ENCODE results near the gene ABHD14A. TPM values are rescaled to one million over a fixed set of nuclear protein-coding genes. Genes with fewer than 3 reads are reported as not detected.

ABHD14A gene
- total RNA-seq, 6 experiments from 2014 or later, result 8.3 to 22.2 (median 15.1) TPM

- H3K27ac ChIP-seq, result peak overlapping the region in 2 of 3 donors; percentile 67 to 88
- H3K9me3 ChIP-seq, result no peaks in the 10 kb centered on the region
- ATAC-seq (no peak), DNase-seq (no peak)
- intact Hi-C loops (cut with DNase I), result no loop called here
- peaks cover 0 to 19% (median 8%) of the 10 kb centered on the region in 4 donors for H3K36me3 ChIP-seq
- H3K4me1 ChIP-seq, result peaks cover 0 to 12% (median 4%) of the 10 kb centered on the region in 4 donors
- TF ChIP-seq POLR2A (IDR thresholded peaks at IDR 0.05) (no peak), CTCF (IDR thresholded peaks at IDR 0.05) (no peak)
- H3K27me3 ChIP-seq, result no peaks in the 10 kb centered on the region
- peak overlapping the region; percentile 63 to 93 (median 89) for H3K4me3 ChIP-seq
- WGBS (ENCODE audit: insufficient coverage, low coverage, low lambda C conversion rate, missing lambda C conversion rate), result 59% methylated on average over 2 of the region's 2 CpGs
Measured at GRCh38 chr3:51994530-51994929, 19.7 kb downstream of the ABHD14A start.

DNA sequence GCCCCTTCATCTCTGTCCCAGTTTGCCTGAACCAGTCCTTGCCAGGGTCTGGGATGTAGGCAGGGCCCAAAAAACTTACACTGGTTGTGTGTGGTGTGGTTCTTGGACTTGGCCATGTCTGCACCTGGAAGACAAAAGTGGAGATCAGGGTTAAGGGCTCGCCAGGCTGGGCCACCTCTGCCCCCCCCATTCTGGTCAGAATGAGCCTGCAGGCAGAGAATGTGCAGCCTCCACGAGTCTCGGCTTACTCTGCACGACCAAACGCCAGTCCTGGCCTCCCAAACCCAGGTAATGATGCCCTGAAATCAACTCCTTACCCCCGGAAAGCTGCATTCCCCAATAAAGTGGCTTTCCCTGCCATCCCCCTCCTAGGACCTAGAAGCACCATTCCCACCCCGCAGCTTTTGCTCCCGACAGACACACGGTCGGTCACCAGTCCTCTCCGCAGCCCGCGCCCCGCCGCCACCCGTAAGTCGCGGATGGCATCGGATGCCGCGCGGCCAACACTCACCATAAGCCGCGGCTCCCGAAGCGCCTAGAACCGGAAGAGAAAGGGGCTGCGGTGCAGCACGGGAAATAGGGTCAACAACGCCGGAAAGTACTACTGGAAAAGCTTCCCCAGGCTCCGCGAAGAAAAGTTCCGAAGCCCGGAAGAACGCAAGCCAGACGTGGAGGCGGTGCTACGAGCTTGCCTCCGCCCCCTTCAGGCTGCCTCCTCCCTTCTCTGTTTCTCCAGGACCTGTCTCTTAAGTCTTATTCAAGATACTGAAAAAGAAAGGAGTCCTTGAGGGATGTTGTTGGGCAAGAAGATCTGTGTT is 20.7 kb downstream of the ABHD14A start, which contains the start of gene RPL29:
Gene RPL29, minus strand, starts transcription at position 550 of the 818 bp plus-strand sequence. Its CDS starts 434 bp downstream, at position 116.
- DNase-seq (peak; percentile 85 to 91 (median 90)), ATAC-seq (peak; percentile 96 to 98 (median 96))
- TF ChIP-seq CTCF (IDR thresholded peaks at IDR 0.05) (peak; percentile 12 to 48 (median 34)), POLR2A (IDR thresholded peaks at IDR 0.05) (peak; percentile 64)
- peak within 1 kb of the TSS; percentile 63 to 93 (median 89) for H3K4me3 ChIP-seq
- peak within 1 kb of the TSS; percentile 67 to 93 (median 88) for H3K27ac ChIP-seq
- H3K9me3 ChIP-seq, result no peaks in the 10 kb centered on the region
- H3K36me3 ChIP-seq, result peaks cover 0 to 19% (median 8%) of the 10 kb centered on the region in 4 donors
- WGBS (ENCODE audit: insufficient coverage, low coverage, low lambda C conversion rate, missing lambda C conversion rate), result 0% methylated on average over 32 of the region's 40 CpGs
- peaks cover 0 to 12% (median 4%) of the 10 kb centered on the region in 4 donors for H3K4me1 ChIP-seq
- intact Hi-C loops (cut with DNase I), result no loop called here
- no peaks in the 10 kb centered on the region for H3K27me3 ChIP-seq

DNA sequence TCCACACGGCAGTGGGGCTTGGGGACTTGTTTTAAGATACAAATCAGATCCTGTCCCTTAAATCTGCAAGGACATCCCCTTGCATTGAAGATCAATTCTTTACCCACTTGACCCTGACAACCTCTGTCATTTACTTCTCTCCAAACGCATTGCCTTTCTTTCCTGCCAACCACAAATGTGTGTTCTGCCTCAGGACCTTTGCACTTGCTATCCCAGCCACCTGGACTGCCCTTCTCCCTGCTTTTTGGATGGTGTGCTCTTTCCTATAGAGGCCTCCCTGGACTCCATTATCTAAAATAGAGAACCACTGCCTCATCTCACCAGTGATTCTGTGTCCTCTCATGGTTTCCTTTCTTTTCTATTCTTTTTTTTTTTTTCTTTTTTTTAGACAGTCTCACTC is 22.3 kb downstream of the ABHD14A start:
- Histone ChIP-seq H3K36me3 (peaks cover 0 to 19% (median 8%) of the 10 kb centered on the region in 4 donors), H3K4me1 (peaks cover 0 to 12% (median 4%) of the 10 kb centered on the region in 4 donors), H3K27ac (no peak overlapping the region), H3K4me3 (no peak overlapping the region), H3K27me3 (no peaks in the 10 kb centered on the region), H3K9me3 (no peaks in the 10 kb centered on the region)
- ATAC-seq (no peak), DNase-seq (no peak)
- intact Hi-C loops (cut with DNase I), result no loop called here
- 40% methylated on average over 2 of the region's 2 CpGs for WGBS (ENCODE audit: insufficient coverage, low coverage, low lambda C conversion rate, missing lambda C conversion rate)
- TF ChIP-seq CTCF (IDR thresholded peaks at IDR 0.05) (no peak), POLR2A (IDR thresholded peaks at IDR 0.05) (no peak)

- Histone ChIP-seq H3K4me1 (peaks cover 0 to 12% (median 4%) of the 10 kb centered on the region in 4 donors), H3K4me3 (no peak overlapping the region), H3K27me3 (no peaks in the 10 kb centered on the region), H3K27ac (no peak overlapping the region), H3K36me3 (peaks cover 0 to 16% (median 8%) of the 10 kb centered on the region in 4 donors), H3K9me3 (no peaks in the 10 kb centered on the region)
- TF ChIP-seq POLR2A (IDR thresholded peaks at IDR 0.05), result no peak
- no peak for TF ChIP-seq CTCF (IDR thresholded peaks at IDR 0.05)
- DNase-seq (no peak), ATAC-seq (no peak)
- intact Hi-C loops (cut with DNase I), result no loop called here
- WGBS (ENCODE audit: insufficient coverage, low coverage, low lambda C conversion rate, missing lambda C conversion rate), result 59% methylated on average over 7 of the region's 7 CpGs
Measured at GRCh38 chr3:51997935-51998596, 23.2 kb downstream of the ABHD14A start.
